DMS53 treated with DMSO at 0.1 percent for 48 hours (cell line): ENCODE results near the gene WNT9B.
A peak's percentile ranks its signal among the peaks of the same experiment; 100 is the strongest.
"Not testable (repeated sequence)": the region's sequence is repeated elsewhere in the genome, so short reads cannot be mapped to it uniquely, and the experiment has no call there.

Experiments
- DNase-seq: peaks from one replicate; lab custom pipeline; 2025; ENCODE audit not compliant: unreplicated experiment; lab: John Stamatoyannopoulos, UW

The WNT9B gene

DNA sequence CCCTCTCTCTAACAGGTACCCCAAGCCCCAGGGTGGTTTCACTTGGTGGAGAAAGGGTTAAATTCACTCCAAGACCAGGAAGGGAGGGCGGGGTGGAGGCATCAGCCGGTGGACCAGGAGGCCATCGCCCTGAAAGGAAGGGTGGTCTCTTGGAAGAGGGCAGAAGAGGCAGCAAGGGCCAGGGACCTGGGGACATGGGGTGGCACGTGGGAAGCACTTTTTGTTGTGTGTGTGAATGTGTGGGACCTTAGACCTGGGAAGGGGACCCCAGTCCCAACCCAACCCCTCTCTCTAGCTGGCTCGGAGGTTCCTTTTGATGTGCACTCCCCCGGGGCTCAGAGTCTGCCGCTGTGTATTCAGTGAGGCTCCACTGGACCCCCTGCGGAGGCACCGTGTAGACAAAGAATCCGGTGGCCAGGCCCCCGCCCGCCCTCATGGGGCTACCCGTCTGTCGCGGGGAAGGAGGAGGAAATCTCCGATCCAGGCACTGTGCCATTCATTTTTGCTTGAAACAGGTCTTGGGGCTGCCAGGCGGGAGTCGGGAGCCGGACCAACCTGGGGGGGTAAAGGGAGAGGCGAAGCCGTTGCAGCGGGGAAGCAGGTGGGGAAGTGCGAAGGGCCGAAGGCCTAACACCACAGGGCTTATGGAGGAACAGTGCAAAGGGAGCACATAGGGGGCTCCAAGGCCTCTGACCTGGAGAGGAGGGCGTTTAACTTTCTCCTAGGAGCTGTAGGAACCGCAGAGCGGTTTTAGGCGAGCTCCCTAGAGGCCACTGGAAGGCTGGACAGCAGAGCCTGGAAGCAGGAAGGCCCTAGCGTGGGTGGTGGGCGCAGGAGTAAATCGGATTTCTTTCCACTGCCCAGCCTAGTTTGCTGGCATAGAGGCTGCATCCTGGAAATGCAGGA, 29.6 kb upstream of the WNT9B start:
- DNase-seq, result no peak

GRCh38 chr17:46822388-46822921, 28.9 kb upstream of the WNT9B start:
- peak; percentile 94 for DNase-seq

DNA sequence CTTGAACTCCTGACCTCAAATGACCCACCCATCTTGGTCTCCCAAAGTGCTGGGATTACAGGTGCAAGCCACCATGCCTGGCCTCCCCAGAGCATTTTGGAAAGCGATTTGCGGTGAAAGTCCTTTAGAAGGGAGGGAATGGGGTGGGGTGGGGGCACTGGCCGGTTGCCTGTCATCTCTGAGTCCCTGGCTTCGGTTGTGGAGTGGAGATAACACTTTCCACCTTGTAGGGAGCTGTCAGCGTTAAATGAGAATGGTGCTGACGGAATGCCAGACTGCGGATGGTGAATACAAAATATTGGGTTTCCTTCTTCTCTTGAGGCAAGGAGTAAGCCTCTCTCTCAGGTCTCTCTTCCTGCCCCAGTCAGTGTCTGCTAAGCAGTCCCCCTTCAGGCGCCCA, 27.7 kb upstream of the WNT9B start:
- DNase-seq, result no peak

GRCh38 chr17:46826116-46826515, 25.3 kb upstream of the WNT9B start:
- no peak for DNase-seq

GRCh38 chr17:46827274-46827673, 24.1 kb upstream of the WNT9B start:
- no peak for DNase-seq

DNA sequence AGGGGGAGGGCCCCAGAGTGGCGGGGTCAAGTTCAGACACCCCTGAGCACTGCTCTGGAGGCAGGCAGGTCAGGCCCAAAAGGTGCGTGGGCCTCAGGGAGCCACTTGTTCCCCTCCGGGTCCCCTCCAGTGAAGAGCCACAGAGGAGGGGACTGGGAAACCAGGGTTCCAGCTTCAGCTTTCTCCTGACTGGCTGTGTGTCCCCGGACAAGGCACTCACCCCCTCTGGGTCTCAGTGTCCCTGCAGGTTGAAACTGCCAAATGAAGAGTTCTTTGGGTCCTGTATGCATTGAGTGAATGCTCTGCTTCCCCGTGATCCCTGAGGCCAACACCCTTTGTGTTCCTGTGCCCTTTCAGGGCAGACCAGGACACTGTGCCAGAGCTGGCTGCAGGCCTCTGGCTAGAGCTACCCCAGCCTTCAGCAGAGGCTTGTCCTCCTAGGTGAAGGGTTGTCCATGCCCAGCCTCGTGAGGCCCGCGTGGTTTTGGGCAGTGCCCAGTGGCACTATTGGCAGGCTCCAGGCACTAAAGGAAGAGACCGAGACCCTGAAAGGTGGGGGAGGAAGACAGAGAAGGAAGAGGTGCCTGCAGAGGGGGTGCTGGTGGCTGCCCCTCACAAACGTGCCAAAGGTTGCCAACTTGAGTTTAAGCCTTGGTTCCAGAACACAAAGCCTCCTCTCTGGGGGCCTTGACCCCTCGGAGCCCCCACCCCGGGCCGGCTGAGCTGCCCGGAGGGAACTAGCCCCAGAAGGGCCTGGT, 19.6 kb upstream of the WNT9B start:
- no peak for DNase-seq

DNA sequence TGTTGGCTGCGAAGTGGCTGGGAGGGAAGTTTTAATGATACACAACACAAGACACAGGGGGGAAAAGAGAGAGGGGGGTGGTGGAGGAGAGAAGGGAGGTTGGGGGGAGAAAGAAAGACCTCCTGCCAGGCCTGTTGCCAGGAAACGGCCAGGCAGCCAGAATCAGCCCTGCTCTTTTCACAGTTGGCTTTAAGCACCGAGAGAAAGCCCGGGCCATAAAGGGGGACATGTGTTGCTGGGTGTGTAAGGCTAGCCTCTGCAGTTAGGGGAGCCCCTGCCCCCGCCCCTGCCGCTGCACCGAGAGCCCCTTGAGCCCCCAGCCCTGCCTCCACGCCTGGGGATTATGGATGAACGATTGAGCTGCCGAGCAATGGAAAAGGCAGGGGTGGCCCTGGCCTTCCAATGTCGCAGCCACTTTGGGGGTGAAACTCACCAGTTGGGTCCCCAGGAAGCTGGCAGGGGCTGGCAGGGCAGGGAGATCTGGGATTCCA, 19.0 kb upstream of the WNT9B start:
- DNase-seq, result no peak

- DNase-seq, result peak; percentile 63
Observed at GRCh38 chr17:46832945-46833839, 18.2 kb upstream of the WNT9B start.

DNA sequence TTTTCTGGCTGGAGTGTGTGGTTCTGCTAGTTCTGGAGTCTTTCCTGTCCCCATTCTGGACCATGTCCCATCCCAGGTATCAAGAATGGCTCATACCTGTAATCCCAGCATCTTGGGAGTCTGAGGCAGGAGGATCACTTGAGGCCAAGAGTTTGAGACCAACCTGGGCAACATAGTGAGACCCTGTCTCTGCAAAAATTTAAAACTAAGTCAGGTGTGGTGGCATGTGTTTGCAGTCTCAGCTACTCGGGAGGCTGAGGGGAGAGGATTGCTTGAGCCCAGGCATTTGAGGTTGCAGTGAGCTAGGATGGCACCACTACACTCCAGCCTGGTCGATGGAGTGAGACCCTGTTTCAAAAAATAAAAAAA, 17.6 kb upstream of the WNT9B start:
- no peak for DNase-seq

DNA sequence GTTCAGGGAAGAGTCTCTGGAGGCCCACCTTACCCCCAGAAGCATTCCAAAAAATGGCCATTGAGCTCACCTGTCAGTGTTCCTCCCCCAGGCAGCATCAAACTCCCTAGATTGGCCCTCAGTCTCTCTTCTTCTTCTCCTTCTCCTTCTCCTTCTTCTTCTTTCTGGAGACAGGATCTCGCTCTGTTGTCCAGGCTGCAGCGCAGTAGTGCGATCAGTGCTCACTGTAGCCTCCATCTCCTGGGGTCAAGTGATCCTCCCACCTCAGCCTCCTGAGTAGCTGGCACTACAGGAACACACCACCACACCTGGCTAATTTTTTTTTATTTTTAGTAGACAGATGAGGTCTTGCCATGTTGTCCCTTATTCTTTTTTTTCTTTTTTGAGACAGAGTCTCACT, 16.5 kb upstream of the WNT9B start:
- no peak for DNase-seq

- DNase-seq, result no peak
Observed at GRCh38 chr17:46836500-46836899, 14.9 kb upstream of the WNT9B start.

- no peak for DNase-seq
Observed at GRCh38 chr17:46837521-46837920, 13.9 kb upstream of the WNT9B start.

GRCh38 chr17:46839211-46839610, 12.2 kb upstream of the WNT9B start:
- DNase-seq, result no peak

DNA sequence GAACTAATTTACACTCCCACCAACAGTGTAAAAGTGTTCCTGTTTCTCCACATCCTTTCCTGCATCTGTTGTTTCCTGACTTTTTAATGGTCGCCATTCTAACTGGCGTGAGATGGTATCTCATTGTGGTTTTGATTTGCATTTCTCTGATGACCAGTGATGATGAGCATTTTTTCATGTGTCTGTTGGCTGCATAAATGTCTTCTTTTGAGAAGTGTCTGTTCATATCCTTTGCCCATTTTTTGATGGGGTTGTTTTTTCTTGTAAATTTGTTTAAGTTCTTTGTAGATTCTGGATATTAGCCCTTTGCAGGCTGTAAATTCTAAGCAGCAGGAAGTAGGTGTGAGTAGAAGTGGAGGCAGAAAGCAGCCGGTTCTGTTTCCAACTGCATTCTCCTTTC, 10.8 kb upstream of the WNT9B start:
- DNase-seq, result not testable (repeated sequence)

GRCh38 chr17:46841561-46842379, 9.6 kb upstream of the WNT9B start:
- no peak for DNase-seq

DNA sequence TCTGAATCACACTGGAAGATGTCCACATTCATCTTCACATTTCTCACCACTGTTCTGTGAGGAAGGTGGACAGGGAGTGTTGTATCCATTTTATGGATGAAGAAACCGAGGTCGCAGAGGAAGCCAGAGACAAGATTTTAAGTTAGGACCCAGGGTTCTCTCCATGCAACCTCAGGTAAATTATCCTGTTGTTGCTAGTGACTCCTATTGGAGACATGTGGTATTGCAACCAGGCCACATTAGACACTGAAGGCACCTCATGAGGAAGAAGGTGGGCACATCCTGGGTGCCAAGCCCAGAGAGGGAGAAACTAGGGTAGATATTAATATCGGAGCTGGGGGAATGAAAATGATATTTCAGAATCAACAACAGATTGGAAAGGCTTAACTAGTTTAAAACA, 8.5 kb upstream of the WNT9B start:
- DNase-seq, result no peak

- no peak for DNase-seq
Observed at GRCh38 chr17:46847204-46848191, 3.9 kb upstream of the WNT9B start.

GRCh38 chr17:46848534-46848933, 2.8 kb upstream of the WNT9B start:
- DNase-seq, result no peak

DNA sequence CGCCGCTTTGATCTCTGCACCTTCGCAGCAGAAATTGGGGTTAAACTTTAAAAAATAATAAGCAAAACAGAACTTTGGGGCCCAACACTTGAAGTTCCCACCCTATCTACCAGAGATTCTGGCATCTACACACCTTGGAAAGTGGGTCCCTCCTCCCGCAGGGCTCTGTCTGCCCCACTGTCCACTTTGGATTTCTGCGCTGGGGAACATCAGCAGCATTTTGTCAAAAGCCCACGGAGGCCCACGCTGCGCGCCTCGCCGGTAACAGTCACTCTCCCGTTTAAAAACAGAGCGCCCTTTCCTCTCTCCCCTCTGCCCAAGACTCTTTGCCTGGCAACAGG, 725 bp upstream of the WNT9B start:
- DNase-seq, result no peak
